Hematopoietic multipotent progenitor cell treated with erythropoietin and hydrocortisone succinate and interleukin-3 and kit ligand, for 6 days (in vitro differentiated cells): ENCODE measurements around the gene TMEM86A.

ENCODE experiments used
- DNase-seq: peaks from one replicate; pipeline ENCODE4 v3.0.0-alpha.2; 2015

Gene TMEM86A

DNA sequence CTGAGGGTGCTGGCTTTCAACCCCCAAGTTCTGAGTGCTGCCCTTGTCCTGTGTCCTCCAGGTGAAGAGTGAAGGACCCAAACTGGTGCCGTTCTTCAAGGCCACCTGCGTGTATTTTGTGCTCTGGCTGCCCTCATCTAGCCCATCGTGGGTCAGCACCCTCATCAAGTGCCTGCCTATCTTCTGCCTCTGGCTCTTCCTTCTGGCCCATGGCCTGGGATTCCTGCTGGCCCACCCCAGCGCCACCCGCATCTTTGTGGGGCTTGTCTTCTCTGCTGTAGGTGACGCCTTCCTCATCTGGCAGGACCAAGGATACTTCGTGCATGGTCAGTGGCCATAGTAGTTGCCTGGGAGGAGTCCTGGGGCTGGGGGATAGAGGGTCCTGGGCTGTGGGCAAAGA is 2.3 kb downstream of the TMEM86A start:
- DNase-seq = no peak

GRCh38 chr11:18701614-18702216 is 3.1 kb downstream of the TMEM86A start:
- DNase-seq = no peak

DNA sequence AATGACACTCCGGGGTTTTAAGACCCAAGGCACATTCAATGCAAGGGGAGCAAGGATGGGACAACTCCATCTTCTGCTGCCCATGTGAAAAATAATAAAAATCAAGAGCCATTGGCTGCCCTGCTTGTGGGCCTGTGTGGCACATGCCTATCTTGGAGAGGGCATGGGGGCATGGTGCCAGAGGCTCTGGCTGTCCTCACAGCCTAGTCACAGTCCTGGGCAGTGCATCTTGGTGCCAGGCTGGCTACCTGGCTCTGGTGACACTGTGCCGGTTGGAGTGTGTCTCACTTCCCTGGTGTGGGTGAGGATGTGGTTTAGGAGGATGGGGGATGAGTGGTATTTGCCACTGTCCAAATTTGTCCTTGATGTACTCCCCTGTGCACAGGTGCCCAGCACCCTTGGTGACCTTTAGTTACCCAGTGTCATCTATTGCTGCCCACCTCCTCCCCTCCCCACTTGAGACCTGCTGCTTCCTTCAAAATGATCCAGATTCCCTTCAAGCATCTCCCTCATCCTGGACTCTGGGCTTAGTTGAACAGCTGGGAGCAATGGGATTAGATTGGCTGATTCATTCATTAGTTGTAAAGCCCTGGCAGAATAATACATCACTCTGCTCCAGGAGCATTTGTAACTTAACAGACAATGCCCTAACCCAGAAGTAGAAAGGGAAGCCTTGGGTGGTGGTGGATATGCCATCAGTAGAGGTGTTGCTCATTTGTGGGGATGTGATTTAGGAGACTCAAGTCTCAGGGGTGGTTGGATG is 4.6 kb downstream of the TMEM86A start:
- DNase-seq = no peak

DNA sequence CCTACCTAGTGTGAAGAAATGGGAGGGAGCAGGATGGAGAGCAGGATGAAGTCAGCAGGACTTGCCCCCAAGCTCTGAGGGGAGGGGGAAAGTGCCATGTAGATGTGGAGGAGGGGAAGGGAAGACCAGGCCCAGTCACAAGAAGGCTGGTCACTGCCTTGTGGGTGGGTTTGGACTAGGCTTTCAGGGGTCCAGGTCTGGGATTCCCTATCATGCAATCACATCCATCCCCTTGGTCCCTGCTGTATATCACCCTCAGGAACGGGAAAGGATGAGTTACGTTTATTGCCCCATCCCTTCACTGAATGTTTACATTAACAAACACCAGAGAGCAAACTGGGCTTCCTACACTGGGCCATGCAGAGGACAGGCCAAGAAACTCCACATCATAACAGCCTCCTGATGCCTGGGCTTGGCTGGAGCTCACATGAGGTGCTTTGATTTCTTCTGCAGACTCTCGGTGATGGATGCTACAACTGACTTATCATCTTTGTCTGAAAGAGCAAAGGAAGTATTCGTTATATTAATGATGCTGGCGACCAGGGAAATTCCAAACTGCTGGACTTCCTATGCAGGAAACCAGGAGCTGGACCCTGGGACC is 5.6 kb downstream of the TMEM86A start:
- DNase-seq = no peak

DNA sequence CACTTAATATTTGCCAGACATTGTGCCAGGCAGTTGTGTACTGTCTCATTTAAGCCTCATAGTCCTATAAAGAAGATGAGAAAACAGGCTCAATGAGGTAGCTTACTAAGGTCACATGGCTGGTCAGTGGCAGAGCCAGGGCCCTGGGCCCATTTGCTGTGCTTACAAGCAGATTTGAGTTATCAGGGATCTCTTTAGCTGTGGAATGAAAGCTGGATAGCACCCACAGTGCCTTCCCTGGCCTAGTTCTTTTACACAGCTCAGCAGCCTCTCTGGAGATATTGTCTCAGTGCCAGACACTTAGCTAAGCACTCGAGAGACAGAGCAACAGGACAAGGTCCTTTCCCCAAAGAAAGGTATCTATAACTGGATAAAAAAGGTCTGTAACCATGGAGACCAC is 6.1 kb downstream of the TMEM86A start:
- no peak for DNase-seq

DNA sequence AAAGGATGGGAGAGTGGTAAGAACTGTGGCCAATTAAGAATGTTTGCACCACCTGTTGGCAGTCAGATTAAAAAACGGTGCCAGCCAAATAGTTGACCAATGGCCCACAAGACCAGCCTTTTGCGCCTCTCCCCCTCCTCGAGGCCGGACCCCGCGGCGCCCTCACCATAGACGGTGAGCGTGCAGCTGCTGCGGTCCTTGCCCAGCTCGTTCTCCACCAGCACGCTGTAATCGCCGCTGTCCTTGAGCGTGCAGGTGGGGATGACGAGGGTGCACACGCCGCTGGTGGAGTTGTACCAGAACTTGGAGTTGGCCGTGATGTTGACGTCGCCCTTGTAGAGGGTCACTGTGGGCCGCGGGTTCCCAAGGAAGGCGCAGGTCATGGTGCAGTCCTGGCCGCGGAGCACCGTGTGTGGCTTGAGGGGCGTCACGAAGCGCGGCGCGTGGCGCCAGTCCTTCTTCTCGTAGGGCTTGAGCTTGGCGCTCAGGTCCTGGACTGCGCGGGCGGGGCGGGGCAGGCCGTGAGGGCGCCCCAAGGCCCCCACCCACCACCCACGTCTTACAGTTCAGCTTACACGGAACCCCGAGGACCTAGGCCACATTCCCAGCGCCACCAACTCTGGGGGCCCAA is 7.2 kb downstream of the TMEM86A start:
- DNase-seq = no peak

GRCh38 chr11:18706330-18707243 is 8.0 kb downstream of the TMEM86A start:
- no peak for DNase-seq

DNA sequence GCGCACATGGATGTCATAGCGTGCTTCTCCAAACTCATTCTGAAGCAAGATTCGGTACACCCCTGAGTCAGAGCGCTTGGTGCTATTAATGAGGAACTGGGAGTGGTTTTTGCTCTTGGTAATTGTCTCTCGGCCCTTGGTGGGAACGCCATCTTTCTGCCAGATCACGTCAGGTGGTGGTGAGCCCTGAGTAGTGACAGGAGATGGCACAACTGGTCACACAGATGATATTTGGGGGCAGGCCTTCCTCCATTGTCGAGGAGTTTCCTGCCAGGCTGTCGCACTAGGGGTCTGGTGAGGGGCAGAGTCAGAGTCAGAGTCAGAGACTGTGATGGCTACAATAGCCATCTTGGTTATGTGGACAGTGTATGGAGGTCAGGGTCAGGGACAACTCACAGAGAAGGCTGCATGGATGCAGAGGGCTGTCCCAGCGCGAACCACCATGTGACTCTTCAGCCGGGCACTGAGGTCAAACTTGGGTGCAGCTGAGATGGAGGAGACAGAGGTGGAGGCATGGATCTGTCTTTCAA is 9.3 kb downstream of the TMEM86A start:
- no peak for DNase-seq

DNA sequence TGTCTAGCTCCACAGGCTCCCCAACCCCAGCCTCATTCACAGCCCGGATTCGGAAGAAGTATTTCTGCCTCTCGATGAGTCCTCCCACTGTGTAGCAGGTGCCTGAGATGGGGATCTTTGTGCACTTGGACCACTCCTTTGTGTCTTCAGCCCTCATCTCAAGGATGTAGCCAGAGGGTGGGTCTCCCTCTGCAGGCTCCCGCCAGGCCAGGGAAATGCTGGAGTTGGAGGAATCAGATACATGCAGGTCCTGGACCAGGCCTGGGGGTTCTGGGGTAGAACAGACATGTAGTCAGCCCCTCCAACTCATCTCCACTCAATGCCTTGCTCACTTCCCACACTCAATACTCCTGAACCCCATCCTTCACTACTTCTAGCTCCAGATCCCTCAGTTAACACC is 10.8 kb downstream of the TMEM86A start:
- no peak for DNase-seq

- DNase-seq = no peak
These were observed 12.0 kb downstream of the TMEM86A start for GRCh38 chr11:18710545-18710944.

GRCh38 chr11:18713646-18714442 is 15.3 kb downstream of the TMEM86A start:
- DNase-seq = no peak

GRCh38 chr11:18714443-18714780 is 15.8 kb downstream of the TMEM86A start:
- DNase-seq = no peak

DNA sequence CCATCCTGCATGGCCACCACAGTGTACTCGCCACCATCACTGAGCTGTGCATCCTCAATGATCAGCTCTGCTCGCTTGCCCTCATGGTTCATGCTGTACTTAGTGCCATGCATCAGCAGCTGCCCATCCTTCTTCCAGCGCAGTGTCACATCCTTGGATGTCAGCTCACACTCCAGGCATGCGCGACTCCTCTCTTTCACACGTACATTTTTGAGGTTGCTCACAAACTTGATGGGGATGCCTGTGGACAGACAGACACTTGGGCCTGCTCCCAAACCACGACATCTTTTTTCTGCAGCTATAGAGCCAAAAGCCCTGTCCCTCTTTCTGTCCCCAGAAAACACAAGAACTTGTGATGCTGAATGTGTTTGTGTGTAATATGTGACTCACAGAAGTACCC is 16.9 kb downstream of the TMEM86A start:
- DNase-seq = no peak

GRCh38 chr11:18720091-18720807 is 21.7 kb downstream of the TMEM86A start:
- DNase-seq = no peak

- DNase-seq = peak; percentile 88
These were observed 22.4 kb downstream of the TMEM86A start for GRCh38 chr11:18720808-18721560.

DNA sequence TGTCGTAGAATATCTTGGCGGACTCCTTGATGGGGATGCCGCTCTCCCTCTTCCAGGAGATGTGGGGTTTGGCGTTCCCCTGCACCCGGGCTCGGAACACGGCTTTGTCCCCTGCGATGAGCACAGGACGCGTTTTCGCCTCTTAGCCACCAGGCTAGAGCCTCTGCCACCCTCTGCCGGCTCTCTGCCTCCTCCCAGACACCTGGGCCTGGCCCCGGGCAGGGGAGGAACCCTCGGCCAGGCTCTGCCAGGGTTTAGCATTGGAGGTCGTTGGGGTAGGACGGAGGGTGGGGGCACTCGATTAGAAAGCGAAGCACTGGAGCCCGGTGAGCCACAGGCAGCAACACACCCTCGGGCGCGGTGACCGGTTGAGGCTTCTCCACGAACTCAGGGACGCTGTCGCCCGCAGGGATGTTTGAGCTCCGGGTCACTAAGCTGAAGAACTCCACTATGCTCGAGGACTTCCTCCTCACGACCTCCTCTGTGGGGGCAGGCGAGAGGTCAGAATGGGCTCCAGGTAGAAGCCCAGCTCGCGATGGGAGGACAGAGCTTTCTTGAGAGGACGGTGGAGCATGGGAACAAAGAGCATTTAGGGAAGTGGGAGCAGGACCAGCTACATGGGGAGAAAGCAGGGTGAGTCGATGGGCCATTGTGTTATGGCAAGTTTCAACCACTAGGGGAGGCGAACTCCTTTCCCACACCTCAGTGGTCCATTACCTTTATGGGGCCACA is 23.1 kb downstream of the TMEM86A start:
- peak; percentile 69 for DNase-seq

DNA sequence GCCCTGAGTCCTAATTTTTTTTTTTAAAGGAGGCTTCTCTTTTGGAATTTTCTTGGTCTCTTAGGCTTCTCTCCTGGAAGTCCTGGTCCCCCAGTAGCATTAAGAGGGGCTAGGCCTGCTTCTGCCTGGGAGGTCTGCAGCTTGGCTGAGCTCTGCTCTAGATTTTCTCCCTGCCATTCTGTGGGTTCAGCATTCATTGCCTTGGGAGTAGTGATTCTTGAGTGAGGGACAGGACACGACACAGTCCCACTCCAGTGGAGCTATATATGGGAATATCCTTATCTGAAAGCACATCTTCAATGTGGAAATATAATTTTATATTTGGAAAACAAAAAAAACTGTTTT is 23.7 kb downstream of the TMEM86A start:
- DNase-seq = no peak

- no peak for DNase-seq
These were observed 25.4 kb downstream of the TMEM86A start for GRCh38 chr11:18723991-18724390.

- no peak for DNase-seq
These were observed 27.5 kb downstream of the TMEM86A start, which contains the start of gene IGSF22 for GRCh38 chr11:18726040-18726439. Gene IGSF22 (minus strand): TSS chr11:18726188. CDS start chr11:18724236, 1,952 bp downstream.
